ENCODE results near the gene PRPF19.
"Not testable (repeated sequence)": the region's sequence is repeated elsewhere in the genome, so short reads cannot be mapped to it uniquely, and the experiment has no call there.

Gene PRPF19

GRCh38 chr11:60922906-60923305, 16.5 kb upstream of the PRPF19 start:
- no peak for DNase-seq

GRCh38 chr11:60921777-60922335, 15.5 kb upstream of the PRPF19 start:
- no peak for DNase-seq

- no peak for DNase-seq
Measured at GRCh38 chr11:60921259-60921658, 14.9 kb upstream of the PRPF19 start.

GRCh38 chr11:60919956-60920355, 13.6 kb upstream of the PRPF19 start:
- DNase-seq = no peak

GRCh38 chr11:60919320-60919719, 12.9 kb upstream of the PRPF19 start:
- DNase-seq = no peak

- DNase-seq = no peak
Measured at GRCh38 chr11:60918939-60919265, 12.5 kb upstream of the PRPF19 start.

GRCh38 chr11:60918251-60918938, 12.0 kb upstream of the PRPF19 start:
- no peak for DNase-seq

GRCh38 chr11:60917267-60917666, 10.9 kb upstream of the PRPF19 start:
- no peak for DNase-seq

GRCh38 chr11:60916669-60917206, 10.4 kb upstream of the PRPF19 start:
- DNase-seq = no peak

- DNase-seq = peak; percentile 81
Measured at GRCh38 chr11:60915248-60915914, 9.0 kb upstream of the PRPF19 start.

GRCh38 chr11:60914633-60915247, 8.4 kb upstream of the PRPF19 start:
- peak; percentile 35 for DNase-seq

GRCh38 chr11:60913793-60914632, 7.6 kb upstream of the PRPF19 start, which contains the start of gene TMEM109:
TSS of gene TMEM109 (plus strand) at chr11:60914158. CDS start at chr11:60919694, 5,536 bp downstream.
- peak; percentile 91 for DNase-seq

- no peak for DNase-seq
Measured at GRCh38 chr11:60912851-60913528, 6.6 kb upstream of the PRPF19 start.

GRCh38 chr11:60912223-60912850, 6.0 kb upstream of the PRPF19 start:
- peak; percentile 62 for DNase-seq

- no peak for DNase-seq
Measured at GRCh38 chr11:60910711-60911380, 4.5 kb upstream of the PRPF19 start.

GRCh38 chr11:60910281-60910687, 3.9 kb upstream of the PRPF19 start:
- no peak for DNase-seq

- DNase-seq = not testable (repeated sequence)
Measured at GRCh38 chr11:60909680-60910280, 3.4 kb upstream of the PRPF19 start.

- DNase-seq = no peak
Measured at GRCh38 chr11:60908803-60909202, 2.4 kb upstream of the PRPF19 start.

GRCh38 chr11:60905551-60906113, 753 bp downstream of the PRPF19 start:
- peak; percentile 30 for DNase-seq

GRCh38 chr11:60905047-60905446, 1.3 kb downstream of the PRPF19 start:
- DNase-seq = no peak
